Measurements from ENCODE around the gene B3GNT2.

Gene B3GNT2

DNA sequence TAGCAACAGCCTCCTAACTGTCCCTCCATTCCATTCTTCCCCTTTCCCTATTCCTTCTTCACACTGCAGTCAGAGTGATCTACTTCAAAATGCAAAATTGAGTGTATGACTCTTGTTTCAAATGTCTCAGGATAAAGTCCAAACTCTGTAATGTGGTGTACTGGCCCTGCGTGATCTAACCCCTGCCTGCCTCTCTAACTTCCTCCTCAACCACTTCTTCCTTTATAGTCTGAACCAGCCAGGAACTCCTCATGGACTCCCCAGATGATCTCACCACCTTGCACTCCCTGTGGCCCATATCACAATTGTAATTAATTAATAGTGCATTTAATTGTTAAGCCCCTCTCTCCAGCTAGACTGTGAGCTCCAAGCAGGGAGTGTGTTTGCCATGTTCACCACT, 3.1 kb upstream of the B3GNT2 start:
- Histone ChIP-seq H4K8ac (ENCODE audit: low read depth, low read length) (no peak overlapping the region), H3K4ac (ENCODE audit: low read depth, low read length) (no peak overlapping the region), H2BK120ac (ENCODE audit: insufficient read depth, low read length, poor library complexity) (no peak overlapping the region), H2BK12ac (ENCODE audit: low read length) (no peak overlapping the region), H2BK5ac (ENCODE audit: low read depth, low read length, poor library complexity) (no peak overlapping the region), H4K91ac (ENCODE audit: low read depth, low read length) (no peak overlapping the region), H3K23ac (ENCODE audit: low read length) (no peak overlapping the region), H3K79me2 (ENCODE audit: control insufficient read depth, insufficient read depth, low read length, poor library complexity) (peaks cover 16% of the 10 kb centered on the region), H3K9me3 (ENCODE audit: insufficient read depth, low read depth, low read length) (no peaks in the 10 kb centered on the region), H4K12ac (ENCODE audit: low read depth, low read length) (no peak overlapping the region), H2AK5ac (ENCODE audit: low read length) (no peak overlapping the region), H3K14ac (ENCODE audit: low read length) (no peak overlapping the region), H3K9ac (ENCODE audit: low read length) (no peak overlapping the region), H3K18ac (ENCODE audit: low read length) (no peak overlapping the region), H3K36me3 (ENCODE audit: control insufficient read depth in 1 of 2, insufficient read depth in 2 of 2, low read length in 2 of 2) (no peaks in the 10 kb centered on the region), H3K27ac (ENCODE audit: low read depth, low read length) (no peak overlapping the region), H3K4me2 (ENCODE audit: low read length) (no peak overlapping the region), H3K79me1 (ENCODE audit: low read length) (peaks cover 15% of the 10 kb centered on the region), H3K4me3 (ENCODE audit: low read depth, low read length) (no peak overlapping the region), H3K4me1 (ENCODE audit: control insufficient read depth in 1 of 2, insufficient read depth in 2 of 2, low read length in 2 of 2) (peaks cover 7% of the 10 kb centered on the region in 2 experiments), H3K27me3 (ENCODE audit: insufficient read depth, low read length) (no peaks in the 10 kb centered on the region), H2AFZ (ENCODE audit: insufficient read depth, low read length, poor library complexity) (no peak overlapping the region)
- DNase-seq = peak in 1 of 2 donors; percentile 13
- WGBS (ENCODE audit: extremely low coverage, insufficient coverage, insufficient read length) = no CpG with 5 or more reads among the region's 1 CpG

DNA sequence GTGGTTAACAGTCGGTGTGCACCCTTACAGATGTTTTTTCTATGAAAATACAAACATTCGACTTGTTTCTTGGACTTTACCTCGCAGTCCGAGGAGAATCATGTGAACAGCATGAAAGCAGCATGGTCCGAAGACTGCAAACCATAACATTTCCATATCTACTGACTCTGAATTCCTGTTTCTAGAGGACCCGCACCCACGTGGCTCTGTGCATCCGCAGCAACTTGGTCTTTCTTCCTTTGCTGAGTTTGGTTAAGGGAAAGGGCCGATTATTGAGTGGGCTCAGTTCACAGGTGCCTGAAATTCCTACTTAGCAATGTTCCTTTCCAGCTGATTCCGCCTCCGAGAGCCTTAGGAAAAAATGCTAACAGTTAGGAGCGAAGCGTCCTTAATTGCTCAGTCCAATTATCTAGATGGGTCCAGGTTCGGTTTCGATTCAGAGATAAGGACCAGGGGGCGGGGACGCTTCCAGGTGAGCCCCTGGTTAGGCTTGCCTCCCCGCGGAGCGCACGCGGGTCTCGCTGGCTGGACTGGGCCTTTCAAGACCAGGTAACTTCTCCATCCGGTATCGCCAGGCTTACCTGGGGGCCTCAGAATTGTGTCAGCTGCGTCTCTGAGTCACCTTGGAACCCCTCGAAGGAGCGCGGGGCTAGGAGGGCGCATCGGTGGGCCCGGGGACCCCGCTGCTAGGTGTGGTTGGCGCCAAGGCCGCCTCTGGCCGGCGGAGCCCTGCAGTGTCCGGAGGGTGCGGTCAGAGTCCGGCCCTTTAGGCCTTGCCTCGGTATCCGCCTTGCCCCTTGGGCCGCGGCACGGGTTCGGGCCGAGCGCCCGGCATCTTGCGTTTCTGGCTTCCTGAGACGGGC, 1.1 kb upstream of the B3GNT2 start:
- Histone ChIP-seq H3K18ac (ENCODE audit: low read length) (no peak overlapping the region), H2BK12ac (ENCODE audit: low read length) (peak overlapping the region; percentile 12), H2AK5ac (ENCODE audit: low read length) (peak overlapping the region; percentile 45), H3K4me1 (ENCODE audit: control insufficient read depth in 1 of 2, insufficient read depth in 2 of 2, low read length in 2 of 2) (peaks cover 7 to 10% of the 10 kb centered on the region in 2 experiments), H4K12ac (ENCODE audit: low read depth, low read length) (no peak overlapping the region), H2BK120ac (ENCODE audit: insufficient read depth, low read length, poor library complexity) (peak overlapping the region; percentile 23), H3K9ac (ENCODE audit: low read length) (no peak overlapping the region), H3K36me3 (ENCODE audit: control insufficient read depth in 1 of 2, insufficient read depth in 2 of 2, low read length in 2 of 2) (no peaks in the 10 kb centered on the region), H3K4me2 (ENCODE audit: low read length) (peak overlapping the region; percentile 84), H3K79me2 (ENCODE audit: control insufficient read depth, insufficient read depth, low read length, poor library complexity) (peaks cover 20% of the 10 kb centered on the region), H3K79me1 (ENCODE audit: low read length) (peaks cover 15% of the 10 kb centered on the region), H4K8ac (ENCODE audit: low read depth, low read length) (peak overlapping the region; percentile 64), H3K23ac (ENCODE audit: low read length) (no peak overlapping the region), H2AFZ (ENCODE audit: insufficient read depth, low read length, poor library complexity) (peak overlapping the region; percentile 27), H3K27ac (ENCODE audit: low read depth, low read length) (no peak overlapping the region), H3K14ac (ENCODE audit: low read length) (peak overlapping the region; percentile 34), H3K27me3 (ENCODE audit: insufficient read depth, low read length) (no peaks in the 10 kb centered on the region), H3K9me3 (ENCODE audit: insufficient read depth, low read depth, low read length) (no peaks in the 10 kb centered on the region), H2BK5ac (ENCODE audit: low read depth, low read length, poor library complexity) (no peak overlapping the region), H3K4ac (ENCODE audit: low read depth, low read length) (peak overlapping the region; percentile 7), H4K91ac (ENCODE audit: low read depth, low read length) (peak overlapping the region; percentile 82), H3K4me3 (ENCODE audit: low read depth, low read length) (no peak overlapping the region)
- DNase-seq = peak in 1 of 2 donors; percentile 23
- no CpG with 5 or more reads among the region's 51 CpGs for WGBS (ENCODE audit: extremely low coverage, insufficient coverage, insufficient read length)

- Histone ChIP-seq H4K8ac (ENCODE audit: low read depth, low read length) (peak overlapping the region; percentile 89), H3K23ac (ENCODE audit: low read length) (no peak overlapping the region), H3K9me3 (ENCODE audit: insufficient read depth, low read depth, low read length) (no peaks in the 10 kb centered on the region), H2AK5ac (ENCODE audit: low read length) (peak overlapping the region; percentile 82), H2BK12ac (ENCODE audit: low read length) (peak overlapping the region; percentile 62), H3K4me3 (ENCODE audit: low read depth, low read length) (peak overlapping the region; percentile 91), H3K14ac (ENCODE audit: low read length) (peak overlapping the region; percentile 98), H3K4me2 (ENCODE audit: low read length) (peak overlapping the region; percentile 66), H2BK5ac (ENCODE audit: low read depth, low read length, poor library complexity) (peak overlapping the region; percentile 95), H4K12ac (ENCODE audit: low read depth, low read length) (peak overlapping the region; percentile 86), H3K18ac (ENCODE audit: low read length) (peak overlapping the region; percentile 100), H3K27me3 (ENCODE audit: insufficient read depth, low read length) (no peaks in the 10 kb centered on the region), H2BK120ac (ENCODE audit: insufficient read depth, low read length, poor library complexity) (peak overlapping the region; percentile 88), H3K4ac (ENCODE audit: low read depth, low read length) (peak overlapping the region; percentile 99), H3K27ac (ENCODE audit: low read depth, low read length) (peak overlapping the region; percentile 91), H3K9ac (ENCODE audit: low read length) (peak overlapping the region; percentile 66), H3K79me2 (ENCODE audit: control insufficient read depth, insufficient read depth, low read length, poor library complexity) (peaks cover 20% of the 10 kb centered on the region), H3K36me3 (ENCODE audit: control insufficient read depth in 1 of 2, insufficient read depth in 2 of 2, low read length in 2 of 2) (no peaks in the 10 kb centered on the region), H2AFZ (ENCODE audit: insufficient read depth, low read length, poor library complexity) (peak overlapping the region; percentile 91), H3K79me1 (ENCODE audit: low read length) (peaks cover 15% of the 10 kb centered on the region), H4K91ac (ENCODE audit: low read depth, low read length) (peak overlapping the region; percentile 96), H3K4me1 (ENCODE audit: control insufficient read depth in 1 of 2, insufficient read depth in 2 of 2, low read length in 2 of 2) (peaks cover 7 to 10% of the 10 kb centered on the region in 2 experiments)
- DNase-seq = peak; percentile 30 to 59
- WGBS (ENCODE audit: extremely low coverage, insufficient coverage, insufficient read length) = no CpG with 5 or more reads among the region's 63 CpGs
Measured at GRCh38 chr2:62196278-62196901, 475 bp downstream of the B3GNT2 start.

- Histone ChIP-seq H3K23ac (ENCODE audit: low read length) (no peak overlapping the region), H4K12ac (ENCODE audit: low read depth, low read length) (no peak overlapping the region), H3K27me3 (ENCODE audit: insufficient read depth, low read length) (no peaks in the 10 kb centered on the region), H3K79me1 (ENCODE audit: low read length) (peaks cover 15% of the 10 kb centered on the region), H2BK12ac (ENCODE audit: low read length) (no peak overlapping the region), H3K14ac (ENCODE audit: low read length) (peak overlapping the region; percentile 6), H2AK5ac (ENCODE audit: low read length) (no peak overlapping the region), H2AFZ (ENCODE audit: insufficient read depth, low read length, poor library complexity) (no peak overlapping the region), H3K4ac (ENCODE audit: low read depth, low read length) (peak overlapping the region; percentile 99), H3K9me3 (ENCODE audit: insufficient read depth, low read depth, low read length) (no peaks in the 10 kb centered on the region), H2BK120ac (ENCODE audit: insufficient read depth, low read length, poor library complexity) (no peak overlapping the region), H3K9ac (ENCODE audit: low read length) (peak overlapping the region; percentile 67), H3K18ac (ENCODE audit: low read length) (no peak overlapping the region), H3K36me3 (ENCODE audit: control insufficient read depth in 1 of 2, insufficient read depth in 2 of 2, low read length in 2 of 2) (no peaks in the 10 kb centered on the region), H3K4me3 (ENCODE audit: low read depth, low read length) (peak overlapping the region; percentile 91), H3K4me1 (ENCODE audit: control insufficient read depth in 1 of 2, insufficient read depth in 2 of 2, low read length in 2 of 2) (peaks cover 11 to 15% of the 10 kb centered on the region in 2 experiments), H2BK5ac (ENCODE audit: low read depth, low read length, poor library complexity) (no peak overlapping the region), H3K27ac (ENCODE audit: low read depth, low read length) (peak overlapping the region; percentile 91), H3K4me2 (ENCODE audit: low read length) (peak overlapping the region; percentile 66), H4K91ac (ENCODE audit: low read depth, low read length) (peak overlapping the region; percentile 37), H4K8ac (ENCODE audit: low read depth, low read length) (no peak overlapping the region), H3K79me2 (ENCODE audit: control insufficient read depth, insufficient read depth, low read length, poor library complexity) (peaks cover 25% of the 10 kb centered on the region)
- DNase-seq = peak in 1 of 2 donors; percentile 51
- WGBS (ENCODE audit: extremely low coverage, insufficient coverage, insufficient read length) = no CpG with 5 or more reads among the region's 48 CpGs
Measured at GRCh38 chr2:62197011-62197924, 1.4 kb downstream of the B3GNT2 start.
